CD8-positive, alpha-beta memory T cell (primary cell): Measurements from ENCODE around the gene GARIN1A. TPM values are rescaled to one million over a fixed set of nuclear protein-coding genes. Genes with fewer than 3 reads are reported as not detected.

ENCODE experiments used
- polyA plus RNA-seq: library from polyadenylated mRNA; unstranded; fragments of 300-500 nt; fragmentation: Illumina TruSeq; gene quantifications from one replicate; pipeline ENCODE4 v1.2.3, GENCODE V29; 2021
- total RNA-seq, 2 experiments: library from RNA; stranded (reverse); gene quantifications; one replicate each; pipeline ENCODE4 v1.2.3, GENCODE V29; 2021

GARIN1A gene
- total and polyA plus RNA-seq, 3 experiments from 2014 or later = 0.22 to 0.61 (median 0.37) TPM

Other genes with a start within 250 kb of the GARIN1A start
- gene HILPDA, start 216.4 kb upstream of the GARIN1A start, total RNA-seq = 10 to 100 TPM; 16.7 to 17.5 TPM
- gene HILPDA, start 216.4 kb upstream of the GARIN1A start, polyA plus RNA-seq = 2.5 TPM
- gene METTL2B, start 195.5 kb upstream of the GARIN1A start, total RNA-seq = 10 to 100 TPM; 58.6 to 59.5 TPM
- gene METTL2B, start 195.5 kb upstream of the GARIN1A start, polyA plus RNA-seq = 38.3 TPM
- gene CALU, start 67.1 kb downstream of the GARIN1A start, total RNA-seq = 10 to 100 TPM; 51.4 to 52.0 TPM
- 28.8 TPM for gene CALU, start 67.1 kb downstream of the GARIN1A start, polyA plus RNA-seq
- gene OPN1SW, start 103.5 kb downstream of the GARIN1A start, total RNA-seq = not detected
- not detected for gene OPN1SW, start 103.5 kb downstream of the GARIN1A start, polyA plus RNA-seq
- 1 to 10 TPM; 8.7 to 9.0 TPM for gene CCDC136, start 119.7 kb downstream of the GARIN1A start, total RNA-seq
- gene CCDC136, start 119.7 kb downstream of the GARIN1A start, polyA plus RNA-seq = 2.6 TPM
- not detected for gene FLNC, start 158.1 kb downstream of the GARIN1A start, total RNA-seq
- not detected for gene FLNC, start 158.1 kb downstream of the GARIN1A start, polyA plus RNA-seq
- 100 to 1,000 TPM; 145 to 147 TPM for gene ATP6V1F, start 190.6 kb downstream of the GARIN1A start, total RNA-seq
- 295 TPM for gene ATP6V1F, start 190.6 kb downstream of the GARIN1A start, polyA plus RNA-seq
- 1 to 10 TPM in 1 of 2 experiments, under 1 TPM in 1; 0.84 to 1.1 TPM for gene KCP, start 238.4 kb downstream of the GARIN1A start, total RNA-seq
- gene KCP, start 238.4 kb downstream of the GARIN1A start, polyA plus RNA-seq = not detected